ENCODE measurements around the gene DOCK11.
A peak's percentile ranks its signal among the peaks of the same experiment; 100 is the strongest.

- TF ChIP-seq EGR1 (conservative IDR thresholded peaks at IDR 0.05) (no peak), GATAD2A (IDR thresholded peaks at IDR 0.05) (no peak), ATF6 (CRISPR knock-in tag; IDR thresholded peaks at IDR 0.05) (no peak), CTCF (IDR thresholded peaks at IDR 0.05 in 2 of 3, conservative IDR thresholded peaks at IDR 0.05 in 1 of 3; ENCODE audit: insufficient read depth in 2 of 3, low read depth in 1 of 3, low read length in 3 of 3) (peak in 2 of 3 experiments; percentile 27 to 39; a peak in 3 of 6 replicates), NR2F6 (CRISPR knock-in tag; IDR thresholded peaks at IDR 0.05) (no peak), TAF1 (IDR thresholded peaks at IDR 0.05; ENCODE audit: control insufficient read depth, extremely low read depth, insufficient read depth, low read length, severe bottlenecking) (no peak), CHD2 (IDR thresholded peaks at IDR 0.05; ENCODE audit: low read depth, low read length) (no peak), POLR2A (conservative IDR thresholded peaks at IDR 0.05) (no peak), MAX (CRISPR knock-in tag; IDR thresholded peaks at IDR 0.05) (no peak), ZNF707 (CRISPR knock-in tag; conservative IDR thresholded peaks at IDR 0.05) (no peak), EP300 (IDR thresholded peaks at IDR 0.05; ENCODE audit: low read length) (no peak), ZNF830 (CRISPR knock-in tag; IDR thresholded peaks at IDR 0.05) (no peak)
Observed at GRCh38 chrX:118644378-118644777, 148.8 kb downstream of the DOCK11 start.
